ENCODE measurements around the gene SLC6A12. TPM values are rescaled to one million over a fixed set of nuclear protein-coding genes. Genes with fewer than 3 reads are reported as not detected.

Gene SLC6A12
- total RNA-seq, 1 donor from 2014 or later = 1.4 TPM

DNA sequence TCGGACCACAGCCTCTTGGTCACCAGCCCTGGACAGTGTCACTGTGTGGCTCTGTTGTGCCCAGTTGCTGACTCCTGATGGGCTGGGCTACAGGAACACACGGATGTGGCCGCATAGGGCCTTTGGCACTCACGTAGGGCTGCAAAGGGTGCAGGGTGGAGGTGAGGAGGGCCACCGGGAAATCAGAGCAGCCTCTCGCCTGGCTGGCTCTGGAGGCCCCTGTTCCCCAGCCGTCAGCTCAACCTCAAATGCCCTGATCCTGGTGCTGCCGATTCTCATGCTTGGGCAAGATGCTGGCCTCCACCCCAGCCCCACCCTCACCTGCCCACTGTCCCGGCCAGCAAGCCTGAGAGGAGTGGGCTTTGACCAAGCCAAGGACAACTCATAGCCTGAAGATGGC is 59.0 kb downstream of the SLC6A12 start:
- no peaks in the 10 kb centered on the region for H3K36me3 ChIP-seq
- no peak for DNase-seq (ENCODE audit: low spot score in 2 of 2)
- no peaks in the 10 kb centered on the region for H3K4me1 ChIP-seq
- TF ChIP-seq, protein P1, sequence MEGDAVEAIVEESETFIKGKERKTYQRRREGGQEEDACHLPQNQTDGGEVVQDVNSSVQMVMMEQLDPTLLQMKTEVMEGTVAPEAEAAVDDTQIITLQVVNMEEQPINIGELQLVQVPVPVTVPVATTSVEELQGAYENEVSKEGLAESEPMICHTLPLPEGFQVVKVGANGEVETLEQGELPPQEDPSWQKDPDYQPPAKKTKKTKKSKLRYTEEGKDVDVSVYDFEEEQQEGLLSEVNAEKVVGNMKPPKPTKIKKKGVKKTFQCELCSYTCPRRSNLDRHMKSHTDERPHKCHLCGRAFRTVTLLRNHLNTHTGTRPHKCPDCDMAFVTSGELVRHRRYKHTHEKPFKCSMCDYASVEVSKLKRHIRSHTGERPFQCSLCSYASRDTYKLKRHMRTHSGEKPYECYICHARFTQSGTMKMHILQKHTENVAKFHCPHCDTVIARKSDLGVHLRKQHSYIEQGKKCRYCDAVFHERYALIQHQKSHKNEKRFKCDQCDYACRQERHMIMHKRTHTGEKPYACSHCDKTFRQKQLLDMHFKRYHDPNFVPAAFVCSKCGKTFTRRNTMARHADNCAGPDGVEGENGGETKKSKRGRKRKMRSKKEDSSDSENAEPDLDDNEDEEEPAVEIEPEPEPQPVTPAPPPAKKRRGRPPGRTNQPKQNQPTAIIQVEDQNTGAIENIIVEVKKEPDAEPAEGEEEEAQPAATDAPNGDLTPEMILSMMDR (IDR thresholded peaks at IDR 0.05) = no peak
- intact Hi-C loops (cut with DNase I) = no loop called here
- no peaks in the 10 kb centered on the region for H3K27me3 ChIP-seq
- H3K4me3 ChIP-seq = no peak overlapping the region
- H3K9me3 ChIP-seq = no peaks in the 10 kb centered on the region
- H3K27ac ChIP-seq = no peak overlapping the region

DNA sequence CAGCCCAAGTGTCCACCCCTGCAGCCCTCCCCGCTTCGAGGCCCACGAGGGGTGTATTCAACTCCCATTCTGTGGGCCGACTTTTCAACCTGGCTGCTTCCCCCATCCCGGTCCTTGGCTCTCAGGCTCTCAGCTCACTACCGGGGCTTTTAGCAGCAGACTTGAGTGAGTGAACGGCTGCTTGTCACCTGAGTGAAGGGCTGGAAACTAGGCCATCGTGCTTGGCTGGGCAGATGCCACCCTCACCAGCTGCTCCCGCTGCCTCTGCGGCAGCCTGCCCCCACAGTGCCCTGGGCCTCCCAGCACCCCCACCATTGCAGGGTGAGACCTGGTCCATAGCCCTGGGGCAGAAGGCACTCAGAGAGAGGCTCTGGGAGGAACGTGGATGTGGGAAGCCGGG is 59.9 kb downstream of the SLC6A12 start:
- intact Hi-C loops (cut with DNase I) = no loop called here

DNA sequence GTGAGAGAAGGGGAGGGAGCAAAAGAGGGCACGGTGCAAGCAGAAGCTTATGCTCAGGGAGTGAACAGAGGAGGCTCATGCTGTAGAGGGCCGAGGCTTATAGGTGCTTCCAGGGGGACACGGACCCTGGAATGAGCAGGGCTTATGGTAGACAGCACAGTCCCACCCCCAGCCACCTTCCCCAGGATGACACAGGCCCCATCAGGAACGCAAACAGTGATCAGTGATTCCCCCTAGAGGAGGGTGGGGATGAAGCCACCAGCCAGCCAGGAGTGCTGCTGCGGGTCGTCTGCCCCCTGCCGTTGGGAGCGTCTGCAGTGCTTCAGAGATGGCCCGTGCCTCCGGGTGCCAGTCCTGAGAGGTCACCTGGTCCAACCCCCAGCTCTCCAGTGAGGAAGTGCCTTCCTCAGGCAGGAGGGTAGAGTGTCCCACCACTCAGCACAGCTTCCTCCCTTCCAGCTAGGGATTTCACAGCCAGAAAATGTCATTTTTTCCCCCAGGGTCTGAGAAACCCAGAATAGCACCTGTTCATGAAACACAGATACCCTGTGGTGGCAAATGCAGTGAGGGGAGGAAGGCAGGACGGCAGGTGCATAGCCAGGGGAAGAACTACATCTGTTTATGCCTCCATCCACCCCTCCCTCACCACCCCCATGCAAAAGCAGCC is 60.7 kb downstream of the SLC6A12 start:
- Histone ChIP-seq H3K27ac (no peak overlapping the region), H3K4me3 (no peak overlapping the region), H3K36me3 (no peaks in the 10 kb centered on the region), H3K27me3 (no peaks in the 10 kb centered on the region), H3K4me1 (no peaks in the 10 kb centered on the region), H3K9me3 (no peaks in the 10 kb centered on the region)
- no peak for DNase-seq (ENCODE audit: low spot score in 2 of 2)
- intact Hi-C loops (cut with DNase I) = no loop called here
- TF ChIP-seq, protein P1 (IDR thresholded peaks at IDR 0.05) = peak in 1 of 3 experiments; percentile 33

More for the DNA sequence above, 59.9 kb downstream of the SLC6A12 start:
- H3K4me1 ChIP-seq = no peaks in the 10 kb centered on the region
- H3K4me3 ChIP-seq = no peak overlapping the region
- TF ChIP-seq, protein P1 (IDR thresholded peaks at IDR 0.05) = no peak
- H3K36me3 ChIP-seq = no peaks in the 10 kb centered on the region
- DNase-seq (ENCODE audit: low spot score in 2 of 2) = no peak
- no peaks in the 10 kb centered on the region for H3K9me3 ChIP-seq
- no peaks in the 10 kb centered on the region for H3K27me3 ChIP-seq
- H3K27ac ChIP-seq = no peak overlapping the region

DNA sequence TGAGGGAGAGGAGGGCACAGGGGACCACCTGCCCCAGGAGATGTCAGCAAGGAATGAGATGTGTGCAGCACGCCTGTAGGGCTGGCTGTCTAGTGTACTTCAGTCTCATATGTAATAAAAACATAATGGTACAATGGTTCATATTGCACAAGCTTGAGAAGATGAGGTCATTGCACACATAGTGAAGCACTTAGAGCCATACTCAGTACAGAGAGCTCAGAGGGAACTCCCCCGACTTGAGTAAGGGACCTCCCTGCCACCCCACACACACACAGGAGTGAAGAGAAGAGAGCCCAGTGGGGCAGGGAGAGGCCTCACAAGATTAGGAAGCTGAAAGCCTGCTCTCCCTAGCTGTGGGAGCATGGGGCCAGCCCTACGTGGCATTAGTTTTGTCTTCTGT is 61.5 kb downstream of the SLC6A12 start:
- DNase-seq (ENCODE audit: low spot score in 2 of 2) = no peak
- no peaks in the 10 kb centered on the region for H3K4me1 ChIP-seq
- intact Hi-C loops (cut with DNase I) = no loop called here
- H3K4me3 ChIP-seq = no peak overlapping the region
- no peaks in the 10 kb centered on the region for H3K36me3 ChIP-seq
- H3K27me3 ChIP-seq = no peaks in the 10 kb centered on the region
- TF ChIP-seq, protein P1 (IDR thresholded peaks at IDR 0.05) = no peak
- no peak overlapping the region for H3K27ac ChIP-seq
- H3K9me3 ChIP-seq = no peaks in the 10 kb centered on the region

DNA sequence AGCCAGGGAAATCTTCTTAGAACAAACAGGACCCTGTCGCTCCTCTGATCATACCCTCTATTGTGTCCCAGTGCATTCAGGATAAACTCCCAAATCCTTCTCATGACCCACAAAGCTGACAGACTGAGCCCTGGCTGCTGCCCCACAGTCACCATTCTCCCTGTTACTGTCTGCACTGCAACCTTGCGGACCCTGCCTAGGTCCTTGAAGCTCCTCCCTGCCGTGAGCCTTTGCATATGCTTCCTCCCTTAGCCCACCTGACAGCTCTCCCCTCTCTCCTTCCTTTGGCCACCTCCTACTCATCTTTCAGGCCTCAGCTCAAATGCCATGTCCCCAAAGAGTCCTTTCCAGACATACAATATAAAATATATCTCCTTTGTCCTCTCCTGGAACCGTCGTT is 62.4 kb downstream of the SLC6A12 start:
- Histone ChIP-seq H3K27me3 (no peaks in the 10 kb centered on the region), H3K36me3 (no peaks in the 10 kb centered on the region), H3K4me3 (no peak overlapping the region), H3K4me1 (no peaks in the 10 kb centered on the region), H3K9me3 (no peaks in the 10 kb centered on the region), H3K27ac (no peak overlapping the region)
- TF ChIP-seq, protein P1 (IDR thresholded peaks at IDR 0.05) = no peak
- intact Hi-C loops (cut with DNase I) = no loop called here
- no peak for DNase-seq (ENCODE audit: low spot score in 2 of 2)

Measured in ascending aorta (tissue), 2 donors.